ENCODE data around the gene CLBA1.

- no peak for TF ChIP-seq CTCF (IDR thresholded peaks at IDR 0.05)
- TF ChIP-seq POLR2A (IDR thresholded peaks at IDR 0.05) = no peak
- TF ChIP-seq EP300 (IDR thresholded peaks at IDR 0.05) = no peak
Observed at GRCh38 chr14:105015905-105016304, 30.3 kb downstream of the CLBA1 start.
